A549 (cell line): Measurements from ENCODE around the gene ISM1. TPM values are rescaled to one million over a fixed set of nuclear protein-coding genes. Genes with fewer than 3 reads are reported as not detected.

Source experiments
- ATAC-seq, 2 experiments: fragments of 200-7000 bp in 1 of 2; fragments of >200 bp in 1 of 2; cut with Nextera tagmentation in 1 of 2; cut with Tn5 transposase in 1 of 2; 3 replicates each; pipeline versions ENCODE4 v1.8.0 to v1.9.1; 2018 to 2020; ENCODE audit warnings: mild to moderate bottlenecking in 1 of 2, moderate library complexity in 1 of 2
- CTCF ChIA-PET: fragments of 300-600 bp; sonication (Branson Sonifier 250); formaldehyde crosslinking; extraction: SDS; loops from one replicate; lab custom pipeline; 2021; ENCODE audit warnings: antibody characterized with exemption, inconsistent platforms; lab: Yijun Ruan, JAX
- POLR2A ChIA-PET: fragments of 350-600 bp; formaldehyde crosslinking; extraction: SDS; loops from one replicate; lab custom pipeline; 2021; ENCODE audit warnings: antibody characterized with exemption, inconsistent platforms; lab: Yijun Ruan, JAX
- DNase-seq, 2 experiments: peaks; one replicate each; pipeline versions ENCODE4 v3.0.0 to v3.0.0-alpha.2; 2011 to 2016; ENCODE audit warnings: low read depth in 1 of 2, low spot score in 1 of 2
- FAIRE-seq: peaks from 2 replicates; lab custom pipeline; 2011; peaks lifted over from hg19 to GRCh38; lab: Jason Lieb, UNC
- H3K27ac ChIP-seq, 2 experiments: fragments of >200 bp; sonication (Bioruptor Twin); formaldehyde crosslinking; 3 replicates each; pipeline ENCODE4 v1.5.1; 2016 to 2017
- H3K4me1 ChIP-seq: fragments of >200 bp; sonication (Bioruptor Twin); formaldehyde crosslinking; 3 replicates; pipeline ENCODE4 v1.6.1; 2016
- H3K4me2 ChIP-seq: fragments of >200 bp; sonication (Bioruptor Twin); formaldehyde crosslinking; 3 replicates; pipeline ENCODE4 v1.6.1; 2016
- H3K4me3 ChIP-seq: fragments of >200 bp; sonication (Bioruptor Twin); formaldehyde crosslinking; 3 replicates; pipeline ENCODE4 v1.5.1; 2016
- H3K9me3 ChIP-seq: fragments of >200 bp; sonication (Bioruptor Twin); formaldehyde crosslinking; 3 replicates; pipeline ENCODE4 v1.6.1; 2016
- BHLHE40 ChIP-seq: IDR thresholded peaks from 2 replicates; pipeline ENCODE4 v1.6.1; 2012; ENCODE audit warnings: low read depth, low read length, inconsistent platforms
- CBX2 ChIP-seq: fragments of 200-600 bp; sonication (generic); IDR thresholded peaks from 2 replicates; pipeline ENCODE4 v1.6.1; 2016; ENCODE audit warnings: low read depth, mild to moderate bottlenecking, borderline replicate concordance
- CBX8 ChIP-seq: fragments of 200-600 bp; sonication (generic); IDR thresholded peaks from 2 replicates; pipeline ENCODE4 v1.6.1; 2016
- CHD4 ChIP-seq: fragments of 200-600 bp; sonication (generic); IDR thresholded peaks from 2 replicates; pipeline ENCODE4 v1.6.1; 2016; ENCODE audit warnings: antibody characterized with exemption, mild to moderate bottlenecking, borderline replicate concordance
- EP300 ChIP-seq, 2 experiments: fragments of >200 bp; sonication (Bioruptor Twin); formaldehyde crosslinking; IDR thresholded peaks; 2 replicates in 1 of 2; 3 replicates in 1 of 2; pipeline ENCODE4 v1.6.1; 2016 to 2017
- HOXB13 ChIP-seq: fragments of 250-450 bp; sonication (Bioruptor Pico); IDR thresholded peaks from 2 replicates; pipeline ENCODE4 v1.5.0; 2020; ENCODE audit warnings: low read depth, mild to moderate bottlenecking, moderate library complexity
- JUN ChIP-seq, 2 experiments: fragments of >200 bp; sonication (Bioruptor Twin); formaldehyde crosslinking; IDR thresholded peaks; 2 replicates in 1 of 2; 3 replicates in 1 of 2; pipeline ENCODE4 v1.6.1; 2016 to 2017
- KDM5A ChIP-seq: fragments of 200-600 bp; sonication (generic); IDR thresholded peaks from 2 replicates; pipeline ENCODE4 v1.6.1; 2016; ENCODE audit warnings: antibody characterized with exemption, mild to moderate bottlenecking
- MYC ChIP-seq: IDR thresholded peaks from 2 replicates; pipeline ENCODE4 v1.6.1; 2012; ENCODE audit warnings: mild to moderate bottlenecking, inconsistent platforms, low read length, improper control_type of control experiment, borderline replicate concordance
- NPAS2 ChIP-seq: fragments of 250-450 bp; sonication (Bioruptor Pico); IDR thresholded peaks from 2 replicates; pipeline ENCODE4 v1.8.0; 2022; ENCODE audit warnings: mild to moderate bottlenecking, moderate library complexity, borderline replicate concordance
- PHF8 ChIP-seq: fragments of 200-600 bp; sonication (generic); IDR thresholded peaks from 2 replicates; pipeline ENCODE4 v1.6.1; 2016; ENCODE audit warnings: low read depth, mild to moderate bottlenecking, antibody characterized with exemption, moderate library complexity, borderline replicate concordance
- POLR2A ChIP-seq: IDR thresholded peaks from 2 replicates; pipeline ENCODE4 v1.6.1; 2012; ENCODE audit warnings: mild to moderate bottlenecking, low read length
- RAD21 ChIP-seq, 2 experiments: fragments of >200 bp in 1 of 2; sonication (Bioruptor Twin) in 1 of 2; formaldehyde crosslinking in 1 of 2; IDR thresholded peaks in 1 of 2; conservative IDR thresholded peaks in 1 of 2; 2 replicates in 1 of 2; 3 replicates in 1 of 2; pipeline ENCODE4 v1.6.1; 2012 to 2018; ENCODE audit warnings: inconsistent platforms in 1 of 2
- RCOR1 ChIP-seq: fragments of 150-350 bp; IDR thresholded peaks from 2 replicates; pipeline ENCODE4 v1.6.1; 2014; ENCODE audit warnings: antibody characterized with exemption, low read length, low read depth
- RNF2 ChIP-seq: fragments of 200-600 bp; sonication (generic); IDR thresholded peaks from 2 replicates; pipeline ENCODE4 v1.6.1; 2016; ENCODE audit warnings: low read depth, mild to moderate bottlenecking, antibody characterized with exemption, moderate library complexity, borderline replicate concordance
- ZFP36 ChIP-seq: fragments of 450-650 bp; IDR thresholded peaks from 2 replicates; pipeline ENCODE4 v1.6.1; 2014; ENCODE audit warnings: borderline replicate concordance; ENCODE audit not compliant: partially characterized antibody
- ZNF302 ChIP-seq: fragments of 250-450 bp; sonication (Bioruptor Pico); IDR thresholded peaks from 2 replicates; pipeline ENCODE4 v1.9.0; 2021; ENCODE audit warnings: inconsistent platforms, mild to moderate bottlenecking, moderate library complexity
- ZSCAN20 ChIP-seq: fragments of 250-450 bp; sonication (Bioruptor Pico); IDR thresholded peaks from 2 replicates; pipeline ENCODE4 v1.8.0; 2022; ENCODE audit warnings: mild to moderate bottlenecking, moderate library complexity
- WGBS: methylation state at CpG from one replicate; pipeline ENCODE4 v1.1.6; 2017; ENCODE audit errors: missing lambda C conversion rate; 5-methylcytosine and 5-hydroxymethylcytosine counted together
- polyA plus RNA-seq, 4 experiments: library from polyadenylated mRNA; depleted of rRNA in 3 of 4; stranded (reverse); fragments of >200 nt; fragmentation: RNase III in 1 of 4; extraction: RNeasy Plus Mini Kit Qiagen cat#74134 plus additional on column Dnase treatment in 1 of 4; gene quantifications; 2 replicates in 3 of 4; 3 replicates in 1 of 4; pipeline ENCODE4 v1.2.3, GENCODE V29; 2011 to 2017
- TF ChIP-seq, protein P1 (sequence below): fragments of >200 bp; sonication (Bioruptor Twin); formaldehyde crosslinking; IDR thresholded peaks from 3 replicates; pipeline ENCODE4 v1.6.1; 2016
- TF ChIP-seq, protein P2 (sequence below): fragments of >200 bp; sonication (Bioruptor Twin); formaldehyde crosslinking; IDR thresholded peaks from 3 replicates; pipeline ENCODE4 v1.5.1; 2016
- TF ChIP-seq, protein P3 (sequence below): fragments of 250-450 bp; sonication (Bioruptor Pico); IDR thresholded peaks from 2 replicates; pipeline ENCODE4 v1.5.0; 2020; ENCODE audit warnings: low read depth, mild to moderate bottlenecking, moderate library complexity
- TF ChIP-seq, protein P4 (sequence below): IDR thresholded peaks from 2 replicates; pipeline ENCODE4 v1.6.1; 2012; ENCODE audit warnings: low read depth, borderline replicate concordance
- TF ChIP-seq, protein P5 (sequence below): IDR thresholded peaks from 2 replicates; pipeline ENCODE4 v1.6.1; 2012
- TF ChIP-seq, protein P6 (sequence below): fragments of 150-350 bp; IDR thresholded peaks from 2 replicates; pipeline ENCODE4 v1.6.1; 2014; ENCODE audit warnings: low read depth, mild to moderate bottlenecking, low read length

ISM1 gene
- polyA plus RNA-seq, 2 of the 4 experiments (the other 2 are of a cell fraction) = 0.18 to 0.39 TPM

DNA sequence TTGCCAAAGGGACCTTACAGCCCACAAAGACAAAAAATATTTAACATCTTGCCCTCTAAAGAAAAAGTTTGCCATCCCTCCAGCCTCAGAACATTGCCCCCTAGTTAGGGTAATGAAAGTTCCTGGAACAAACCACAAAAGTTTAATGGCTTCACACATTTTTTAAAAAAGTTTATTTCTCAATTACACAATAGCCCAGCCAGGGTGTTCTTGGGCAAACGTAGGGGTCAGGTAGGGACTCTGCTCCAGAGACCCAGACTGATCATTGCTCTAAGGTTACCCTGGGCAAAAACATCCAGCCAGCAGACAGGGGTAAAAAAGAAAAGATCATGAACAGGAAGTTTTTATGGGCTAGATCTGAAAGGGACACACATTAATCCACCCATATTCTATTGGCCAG, 4.5 kb upstream of the ISM1 start:
- no peak overlapping the region for H3K4me3 ChIP-seq
- POLR2A ChIA-PET = no interaction called here
- no peak for TF ChIP-seq RCOR1
- no peak for TF ChIP-seq ZNF302
- TF ChIP-seq CBX2 = no peak
- no peak for TF ChIP-seq ZSCAN20
- CTCF ChIA-PET = interaction anchor here (0.9 kb wide), 1 partner anchor 86 kb away, joined by 3 read pairs; no protein-coding TSS in a partner anchor
- no peak for ATAC-seq
- no peak for FAIRE-seq
- WGBS = 0% methylated on average over 1 of the region's 1 CpG
- H3K27ac ChIP-seq = no peak overlapping the region
- peaks cover 5% of the 10 kb centered on the region; the same call in 1 of the 3 replicates for H3K4me1 ChIP-seq
- DNase-seq = no peak
- H3K4me2 ChIP-seq = no peak overlapping the region
- H3K9me3 ChIP-seq = 0 out of 3 replicates have a peak, but pooled peaks cover 3% of the 10 kb centered on the region

DNA sequence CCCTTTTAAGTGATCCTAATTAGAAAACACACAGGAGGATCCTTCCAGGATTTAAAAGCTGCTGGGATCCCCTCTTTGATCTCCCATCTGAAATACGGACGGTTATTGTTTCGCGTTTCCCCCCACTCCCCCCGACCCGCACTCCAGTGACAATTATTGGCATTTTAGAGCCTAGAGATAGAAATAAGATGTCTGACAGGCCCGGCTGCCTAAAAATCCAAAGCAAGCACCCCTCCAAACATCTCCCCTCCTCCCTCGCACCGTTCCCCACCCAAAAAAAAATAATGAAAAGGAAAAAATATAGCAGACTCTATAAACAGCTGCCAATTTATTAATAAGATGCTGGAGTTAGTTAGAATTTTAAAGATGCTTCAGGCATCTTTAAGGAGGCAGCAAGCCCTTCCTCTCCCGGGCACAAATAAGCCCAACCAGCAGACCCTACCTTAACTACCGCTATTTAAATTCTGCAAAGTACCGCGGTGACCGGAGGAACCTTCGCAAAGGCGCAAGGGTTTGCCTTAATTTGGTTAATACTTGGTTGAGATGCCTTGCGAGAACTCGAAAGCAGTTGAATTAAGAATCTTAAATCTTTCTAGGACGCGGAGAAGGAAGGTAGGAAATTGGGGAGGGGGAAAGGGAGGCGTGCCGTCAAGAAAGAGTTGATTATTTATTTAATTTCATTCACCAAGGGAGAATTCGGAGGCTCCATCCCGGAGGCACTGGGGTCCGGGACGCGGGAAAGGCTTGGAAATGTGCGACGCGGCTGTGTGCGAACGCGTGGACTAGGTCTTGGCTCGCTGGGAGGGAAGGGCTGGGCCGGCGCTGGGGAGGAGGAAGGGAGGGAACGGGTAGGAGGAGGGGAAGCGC, 1.5 kb upstream of the ISM1 start:
- no peak; a peak in 1 of 6 replicates for ATAC-seq
- CTCF ChIA-PET = no interaction called here
- H3K4me3 ChIP-seq = peak overlapping the region; percentile 86

DNA sequence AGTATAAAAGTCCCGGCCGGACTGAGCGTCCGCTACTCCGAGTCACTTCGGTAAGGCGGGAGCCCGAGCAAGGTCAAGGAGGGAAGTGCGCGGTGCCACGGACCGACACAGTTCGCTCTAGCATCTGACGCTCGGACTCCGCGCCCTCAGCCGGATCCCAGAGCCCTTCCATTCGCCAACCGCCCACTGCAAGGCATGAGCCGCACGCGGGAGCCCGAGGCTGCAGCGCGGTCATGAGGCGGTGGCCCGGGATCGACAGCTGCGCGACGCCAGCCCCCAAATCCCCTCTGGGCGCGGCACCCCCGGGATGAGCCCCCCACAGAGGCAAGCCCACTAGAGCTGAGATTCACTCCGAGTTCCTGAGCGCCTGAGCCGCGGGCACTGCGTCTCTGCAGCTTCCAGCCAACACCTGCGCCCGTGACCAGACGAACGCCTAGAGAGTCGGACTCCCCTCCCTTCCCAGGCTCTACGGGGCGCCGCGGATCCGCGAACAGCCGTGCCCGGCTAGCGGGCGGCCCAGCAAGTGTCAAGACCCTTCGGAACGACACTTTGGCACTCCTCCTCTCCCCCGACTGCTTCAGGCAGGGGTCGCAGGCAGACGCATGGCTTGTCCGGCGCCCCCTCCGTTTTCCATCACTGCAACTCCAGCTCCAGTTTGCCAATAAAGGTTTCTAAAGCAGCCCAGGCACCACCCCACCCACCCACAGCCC, 725 bp upstream of the ISM1 start:
- FAIRE-seq (no peak), ATAC-seq (peak; percentile 69 to 81), DNase-seq (peak; percentile 55 to 65)
- Histone ChIP-seq H3K4me3 (peak overlapping the region; percentile 86), H3K9me3 (no peaks in the 10 kb centered on the region), H3K4me1 (peaks cover 11% of the 10 kb centered on the region; the same call in 2 of the 3 replicates), H3K27ac (peak overlapping the region in 1 of 2 experiments; percentile 89; a peak in 4 of 6 replicates), H3K4me2 (peak overlapping the region; percentile 97)
- ChIA-PET POLR2A (no interaction called here), CTCF (interaction anchor here (0.7 to 2.1 kb wide), 3 partner anchors 100 to 326 kb away, joined by 3 to 6 read pairs (median 4); no protein-coding TSS in a partner anchor)
- 1% methylated on average over 28 of the region's 63 CpGs for WGBS
- TF ChIP-seq HOXB13 (CRISPR knock-in tag) = no peak
- TF ChIP-seq BHLHE40 = no peak
- no peak for TF ChIP-seq RNF2
- TF ChIP-seq, protein P1, sequence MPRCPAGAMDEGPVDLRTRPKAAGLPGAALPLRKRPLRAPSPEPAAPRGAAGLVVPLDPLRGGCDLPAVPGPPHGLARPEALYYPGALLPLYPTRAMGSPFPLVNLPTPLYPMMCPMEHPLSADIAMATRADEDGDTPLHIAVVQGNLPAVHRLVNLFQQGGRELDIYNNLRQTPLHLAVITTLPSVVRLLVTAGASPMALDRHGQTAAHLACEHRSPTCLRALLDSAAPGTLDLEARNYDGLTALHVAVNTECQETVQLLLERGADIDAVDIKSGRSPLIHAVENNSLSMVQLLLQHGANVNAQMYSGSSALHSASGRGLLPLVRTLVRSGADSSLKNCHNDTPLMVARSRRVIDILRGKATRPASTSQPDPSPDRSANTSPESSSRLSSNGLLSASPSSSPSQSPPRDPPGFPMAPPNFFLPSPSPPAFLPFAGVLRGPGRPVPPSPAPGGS = no peak
- no peak for TF ChIP-seq NPAS2 (CRISPR knock-in tag)
- no peak for TF ChIP-seq KDM5A
- TF ChIP-seq PHF8 = no peak
- TF ChIP-seq RAD21 (conservative IDR thresholded peaks at IDR 0.05 in 1 of 2, IDR thresholded peaks at IDR 0.05 in 1 of 2) = 0 out of 5 replicates have a peak, but pooled peaks of 1 of the 2 experiments have one; percentile 8
- peak; percentile 45; the same call in 1 of the 2 replicates for TF ChIP-seq POLR2A
- TF ChIP-seq ZFP36 = no peak
- TF ChIP-seq, protein P2, sequence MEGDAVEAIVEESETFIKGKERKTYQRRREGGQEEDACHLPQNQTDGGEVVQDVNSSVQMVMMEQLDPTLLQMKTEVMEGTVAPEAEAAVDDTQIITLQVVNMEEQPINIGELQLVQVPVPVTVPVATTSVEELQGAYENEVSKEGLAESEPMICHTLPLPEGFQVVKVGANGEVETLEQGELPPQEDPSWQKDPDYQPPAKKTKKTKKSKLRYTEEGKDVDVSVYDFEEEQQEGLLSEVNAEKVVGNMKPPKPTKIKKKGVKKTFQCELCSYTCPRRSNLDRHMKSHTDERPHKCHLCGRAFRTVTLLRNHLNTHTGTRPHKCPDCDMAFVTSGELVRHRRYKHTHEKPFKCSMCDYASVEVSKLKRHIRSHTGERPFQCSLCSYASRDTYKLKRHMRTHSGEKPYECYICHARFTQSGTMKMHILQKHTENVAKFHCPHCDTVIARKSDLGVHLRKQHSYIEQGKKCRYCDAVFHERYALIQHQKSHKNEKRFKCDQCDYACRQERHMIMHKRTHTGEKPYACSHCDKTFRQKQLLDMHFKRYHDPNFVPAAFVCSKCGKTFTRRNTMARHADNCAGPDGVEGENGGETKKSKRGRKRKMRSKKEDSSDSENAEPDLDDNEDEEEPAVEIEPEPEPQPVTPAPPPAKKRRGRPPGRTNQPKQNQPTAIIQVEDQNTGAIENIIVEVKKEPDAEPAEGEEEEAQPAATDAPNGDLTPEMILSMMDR = 0 out of 3 replicates have a peak, but pooled peaks have one; percentile 5
- TF ChIP-seq, protein P3, sequence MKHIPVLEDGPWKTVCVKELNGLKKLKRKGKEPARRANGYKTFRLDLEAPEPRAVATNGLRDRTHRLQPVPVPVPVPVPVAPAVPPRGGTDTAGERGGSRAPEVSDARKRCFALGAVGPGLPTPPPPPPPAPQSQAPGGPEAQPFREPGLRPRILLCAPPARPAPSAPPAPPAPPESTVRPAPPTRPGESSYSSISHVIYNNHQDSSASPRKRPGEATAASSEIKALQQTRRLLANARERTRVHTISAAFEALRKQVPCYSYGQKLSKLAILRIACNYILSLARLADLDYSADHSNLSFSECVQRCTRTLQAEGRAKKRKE (CRISPR knock-in tag) = no peak
- TF ChIP-seq, protein P4, sequence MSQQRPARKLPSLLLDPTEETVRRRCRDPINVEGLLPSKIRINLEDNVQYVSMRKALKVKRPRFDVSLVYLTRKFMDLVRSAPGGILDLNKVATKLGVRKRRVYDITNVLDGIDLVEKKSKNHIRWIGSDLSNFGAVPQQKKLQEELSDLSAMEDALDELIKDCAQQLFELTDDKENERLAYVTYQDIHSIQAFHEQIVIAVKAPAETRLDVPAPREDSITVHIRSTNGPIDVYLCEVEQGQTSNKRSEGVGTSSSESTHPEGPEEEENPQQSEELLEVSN = peak; percentile 95
- TF ChIP-seq EP300 (IDR thresholded peaks at IDR 0.05) = no peak
- TF ChIP-seq, protein P5, sequence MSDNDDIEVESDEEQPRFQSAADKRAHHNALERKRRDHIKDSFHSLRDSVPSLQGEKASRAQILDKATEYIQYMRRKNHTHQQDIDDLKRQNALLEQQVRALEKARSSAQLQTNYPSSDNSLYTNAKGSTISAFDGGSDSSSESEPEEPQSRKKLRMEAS = peak; percentile 92
- TF ChIP-seq CHD4 = no peak
- 0 out of 5 replicates have a peak, but pooled peaks of 1 of the 2 experiments have one; percentile 24 for TF ChIP-seq JUN (IDR thresholded peaks at IDR 0.05)
- TF ChIP-seq, protein P6, sequence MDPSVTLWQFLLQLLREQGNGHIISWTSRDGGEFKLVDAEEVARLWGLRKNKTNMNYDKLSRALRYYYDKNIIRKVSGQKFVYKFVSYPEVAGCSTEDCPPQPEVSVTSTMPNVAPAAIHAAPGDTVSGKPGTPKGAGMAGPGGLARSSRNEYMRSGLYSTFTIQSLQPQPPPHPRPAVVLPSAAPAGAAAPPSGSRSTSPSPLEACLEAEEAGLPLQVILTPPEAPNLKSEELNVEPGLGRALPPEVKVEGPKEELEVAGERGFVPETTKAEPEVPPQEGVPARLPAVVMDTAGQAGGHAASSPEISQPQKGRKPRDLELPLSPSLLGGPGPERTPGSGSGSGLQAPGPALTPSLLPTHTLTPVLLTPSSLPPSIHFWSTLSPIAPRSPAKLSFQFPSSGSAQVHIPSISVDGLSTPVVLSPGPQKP = no peak
- no peak for TF ChIP-seq MYC

More for the DNA sequence above, 1.5 kb upstream of the ISM1 start:
- TF ChIP-seq CBX8 = peak; percentile 39; the same call in 1 of the 2 replicates
- TF ChIP-seq NPAS2 (CRISPR knock-in tag) = no peak
- no peak for DNase-seq
- Histone ChIP-seq H3K9me3 (no peaks in the 10 kb centered on the region), H3K4me2 (peak overlapping the region; percentile 97), H3K27ac (no peak overlapping the region), H3K4me1 (peaks cover 11% of the 10 kb centered on the region; the same call in 2 of the 3 replicates)
- POLR2A ChIA-PET = no interaction called here
- FAIRE-seq = no peak
- 40% methylated on average over 38 of the region's 38 CpGs for WGBS
